GM12878 (cell line): Measurements from ENCODE around the gene FILIP1L. TPM values are rescaled to one million over a fixed set of nuclear protein-coding genes. Genes with fewer than 3 reads are reported as not detected.

Experiments
- ATAC-seq: fragments of 200-7000 bp; cut with Tn5 transposase; 3 replicates; pipeline ENCODE4 v1.9.1; 2020; ENCODE audit warnings: mild to moderate bottlenecking, moderate library complexity
- BruUV-seq: library from RNA; stranded (reverse); fragments of 400-500 nt; replicated peaks from 2 replicates; lab custom pipeline; 2021; lab: Mats Ljungman, UMichigan
- CTCF ChIA-PET: fragments of 300-600 bp; sonication (Branson Sonifier 250); formaldehyde crosslinking; extraction: SDS; loops from one replicate; lab custom pipeline; 2021; ENCODE audit warnings: inconsistent platforms; lab: Yijun Ruan, JAX
- POLR2A ChIA-PET: fragments of 350-600 bp; formaldehyde crosslinking; extraction: SDS; loops from one replicate; lab custom pipeline; 2021; ENCODE audit warnings: inconsistent platforms; lab: Charles Lee
- RAD21 ChIA-PET: fragments of 300-600 bp; sonication (Branson Sonifier 250); formaldehyde crosslinking; loops from one replicate; lab custom pipeline; 2023; ENCODE audit warnings: antibody characterized with exemption; ENCODE audit not compliant: unreplicated experiment; lab: Charles Lee
- SMC1A ChIA-PET: fragments of 300-600 bp; sonication (Branson Sonifier 250); formaldehyde crosslinking; loops from one replicate; lab custom pipeline; 2023; ENCODE audit not compliant: unreplicated experiment, uncharacterized antibody; lab: Charles Lee
- DNase-seq: peaks from one replicate; pipeline ENCODE4 v3.0.0-alpha.2; 2011; ENCODE audit warnings: low read depth, low spot score
- FAIRE-seq: peaks from 3 replicates; lab custom pipeline; 2011; peaks lifted over from hg19 to GRCh38; lab: Jason Lieb, UNC
- H2AFZ ChIP-seq: 2 replicates; pipeline ENCODE4 v1.6.0; 2011; ENCODE audit warnings: low read depth, low read length, control low read depth; ENCODE audit not compliant: control insufficient read depth
- H3K27ac ChIP-seq: 2 replicates; pipeline ENCODE4 v1.5.1; 2011; ENCODE audit warnings: control low read depth; ENCODE audit not compliant: control insufficient read depth, insufficient read depth
- H3K27me3 ChIP-seq, 2 experiments: replicated peaks in 1 of 2; 2 replicates each; pipeline versions ENCODE4 v1.6.0 to v1.6.1; 2011; ENCODE audit warnings: low read length in 1 of 2; ENCODE audit not compliant: control insufficient read depth in 2 of 2, insufficient read depth in 2 of 2
- H3K36me3 ChIP-seq, 2 experiments: 2 replicates each; pipeline ENCODE4 v1.5.1; 2011; ENCODE audit warnings: low read length in 1 of 2; ENCODE audit not compliant: control insufficient read depth in 2 of 2, insufficient read depth in 2 of 2
- H3K4me1 ChIP-seq: 2 replicates; pipeline ENCODE4 v1.6.1; 2011; ENCODE audit warnings: mild to moderate bottlenecking, low read length, moderate library complexity, mixed read lengths; ENCODE audit not compliant: control insufficient read depth, insufficient read depth
- H3K4me2 ChIP-seq: 2 replicates; pipeline ENCODE4 v1.6.0; 2011; ENCODE audit warnings: control low read depth; ENCODE audit not compliant: control insufficient read depth, insufficient read depth
- H3K4me3 ChIP-seq: fragments of 200-600 bp; sonication (generic); 2 replicates; pipeline ENCODE4 v1.5.1; 2016
- H3K79me2 ChIP-seq: 2 replicates; pipeline ENCODE4 v1.6.0; 2011; ENCODE audit warnings: low read length; ENCODE audit not compliant: control insufficient read depth, insufficient read depth
- H3K9ac ChIP-seq: 2 replicates; pipeline ENCODE4 v1.8.0; 2011; ENCODE audit warnings: low read length, control low read depth, mixed read lengths; ENCODE audit not compliant: control insufficient read depth, insufficient read depth
- H3K9me3 ChIP-seq: replicated peaks from 3 replicates; pipeline ENCODE4 v1.5.1; 2011; ENCODE audit warnings: mild to moderate bottlenecking, low read length; ENCODE audit not compliant: control insufficient read depth, insufficient read depth
- H4K20me1 ChIP-seq: 2 replicates; pipeline ENCODE4 v1.6.0; 2011; ENCODE audit not compliant: control insufficient read depth, insufficient read depth
- EP300 ChIP-seq, 2 experiments: fragments of 150-350 bp in 1 of 2; IDR thresholded peaks; 2 replicates each; pipeline ENCODE4 v1.6.1; 2011 to 2012; ENCODE audit warnings: low read depth in 2 of 2, low read length in 2 of 2, borderline replicate concordance in 1 of 2, improper control_type of control experiment in 1 of 2, inconsistent platforms in 1 of 2; ENCODE audit not compliant: control insufficient read depth in 1 of 2
- WGBS: methylation state at CpG from one replicate; pipeline ENCODE4 v1.1.6; 2016; ENCODE audit warnings: low lambda C conversion rate; ENCODE audit not compliant: insufficient replicate concordance, insufficient coverage; ENCODE audit errors: missing lambda C conversion rate; 5-methylcytosine and 5-hydroxymethylcytosine counted together
- in situ Hi-C: fragments of 300-500 bp; cut with MboI; formaldehyde crosslinking; loops from 9 replicates; pipeline ENCODE4 v1.14.3; 2018; ENCODE audit warnings: mixed read lengths
- intact Hi-C: fragments of 100-400 bp; cut with micrococcal nuclease; formaldehyde crosslinking; loops from one replicate; pipeline ENCODE4 v1.14.2; 2022; ENCODE audit not compliant: unreplicated experiment
- polyA plus RNA-seq, 11 experiments: library from polyadenylated mRNA; depleted of rRNA in 4 of 11; unstranded in 6 of 11; stranded (reverse) in 5 of 11; fragments of >200 nt; fragmentation: Nextera tagmentation in 4 of 11; fragmentation: Illumina TruSeq in 1 of 11; extraction: Ambion mirVana in 4 of 11; extraction: Trizol in 1 of 11; gene quantifications; 1 replicate in 1 of 11; 2 replicates in 10 of 11; pipeline versions ENCODE4 v1.2.1 to v1.2.3, GENCODE V29; 2011 to 2016; ENCODE audit warnings: inconsistent platforms in 2 of 11, missing spikeins in 2 of 11, low read depth in 1 of 11
- total RNA-seq, 4 experiments: library from RNA; depleted of rRNA in 3 of 4; stranded (reverse); fragments of >200 nt in 3 of 4; fragmentation: Illumina TruSeq in 1 of 4; extraction: Trizol in 1 of 4; gene quantifications; 2 replicates each; pipeline versions ENCODE4 v1.2.1 to v1.2.3, GENCODE V29; 2013 to 2021
- TF ChIP-seq, protein P1 (sequence below): fragments of 450-650 bp; IDR thresholded peaks from 2 replicates; pipeline ENCODE4 v1.6.1; 2017; ENCODE audit warnings: mild to moderate bottlenecking, moderate library complexity

FILIP1L gene
- total and polyA plus RNA-seq, 10 of the 15 experiments (the other 5 are each of a cell fraction or from before 2014, with no cell fraction given) = 0.24 to 6.1 (median 3.5) TPM

DNA sequence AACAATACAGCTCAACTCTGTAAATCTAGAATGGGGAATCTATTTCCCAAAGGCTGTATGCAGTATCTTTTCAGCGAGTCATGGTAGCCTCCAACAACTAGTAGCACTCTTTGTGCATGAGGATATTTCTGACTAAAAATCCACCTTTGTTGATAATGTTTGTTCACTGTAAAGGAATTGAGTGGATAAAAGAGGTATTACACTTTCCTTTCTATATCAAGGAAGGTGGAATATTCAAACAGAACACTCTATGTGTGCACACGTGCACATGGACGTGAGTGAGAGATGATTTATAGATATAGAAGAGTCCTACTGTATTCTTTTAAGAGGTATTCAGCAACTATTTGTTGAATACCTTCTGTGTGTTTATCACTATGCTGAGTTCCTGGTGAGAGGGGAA, 228.4 kb downstream of the FILIP1L start:
- SMC1A ChIA-PET = no interaction called here
- no peak overlapping the region for H3K4me3 ChIP-seq
- H3K9me3 ChIP-seq = no peaks in the 10 kb centered on the region
- no peak overlapping the region for H2AFZ ChIP-seq
- RAD21 ChIA-PET = no interaction called here
- H3K36me3 ChIP-seq = no peaks in the 10 kb centered on the region
- BruUV-seq = no TSS peak
- DNase-seq (no peak), ATAC-seq (no peak), FAIRE-seq (no peak)
- H4K20me1 ChIP-seq = no peaks in the 10 kb centered on the region
- POLR2A ChIA-PET = no interaction called here
- H3K27ac ChIP-seq = no peak overlapping the region
- no peak overlapping the region for H3K4me2 ChIP-seq
- TF ChIP-seq EP300 (IDR thresholded peaks at IDR 0.05; ENCODE audit: borderline replicate concordance in 1 of 2, control insufficient read depth in 1 of 2, low read depth in 2 of 2, low read length in 2 of 2) = no peak
- TF ChIP-seq, protein P1, sequence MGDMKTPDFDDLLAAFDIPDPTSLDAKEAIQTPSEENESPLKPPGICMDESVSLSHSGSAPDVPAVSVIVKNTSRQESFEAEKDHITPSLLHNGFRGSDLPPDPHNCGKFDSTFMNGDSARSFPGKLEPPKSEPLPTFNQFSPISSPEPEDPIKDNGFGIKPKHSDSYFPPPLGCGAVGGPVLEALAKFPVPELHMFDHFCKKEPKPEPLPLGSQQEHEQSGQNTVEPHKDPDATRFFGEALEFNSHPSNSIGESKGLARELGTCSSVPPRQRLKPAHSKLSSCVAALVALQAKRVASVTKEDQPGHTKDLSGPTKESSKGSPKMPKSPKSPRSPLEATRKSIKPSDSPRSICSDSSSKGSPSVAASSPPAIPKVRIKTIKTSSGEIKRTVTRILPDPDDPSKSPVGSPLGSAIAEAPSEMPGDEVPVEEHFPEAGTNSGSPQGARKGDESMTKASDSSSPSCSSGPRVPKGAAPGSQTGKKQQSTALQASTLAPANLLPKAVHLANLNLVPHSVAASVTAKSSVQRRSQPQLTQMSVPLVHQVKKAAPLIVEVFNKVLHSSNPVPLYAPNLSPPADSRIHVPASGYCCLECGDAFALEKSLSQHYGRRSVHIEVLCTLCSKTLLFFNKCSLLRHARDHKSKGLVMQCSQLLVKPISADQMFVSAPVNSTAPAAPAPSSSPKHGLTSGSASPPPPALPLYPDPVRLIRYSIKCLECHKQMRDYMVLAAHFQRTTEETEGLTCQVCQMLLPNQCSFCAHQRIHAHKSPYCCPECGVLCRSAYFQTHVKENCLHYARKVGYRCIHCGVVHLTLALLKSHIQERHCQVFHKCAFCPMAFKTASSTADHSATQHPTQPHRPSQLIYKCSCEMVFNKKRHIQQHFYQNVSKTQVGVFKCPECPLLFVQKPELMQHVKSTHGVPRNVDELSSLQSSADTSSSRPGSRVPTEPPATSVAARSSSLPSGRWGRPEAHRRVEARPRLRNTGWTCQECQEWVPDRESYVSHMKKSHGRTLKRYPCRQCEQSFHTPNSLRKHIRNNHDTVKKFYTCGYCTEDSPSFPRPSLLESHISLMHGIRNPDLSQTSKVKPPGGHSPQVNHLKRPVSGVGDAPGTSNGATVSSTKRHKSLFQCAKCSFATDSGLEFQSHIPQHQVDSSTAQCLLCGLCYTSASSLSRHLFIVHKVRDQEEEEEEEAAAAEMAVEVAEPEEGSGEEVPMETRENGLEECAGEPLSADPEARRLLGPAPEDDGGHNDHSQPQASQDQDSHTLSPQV = no peak
- in situ Hi-C loops (no loop called here), intact Hi-C loops (no loop called here)
- CTCF ChIA-PET = no interaction called here
- H3K9ac ChIP-seq = no peak overlapping the region
- H3K79me2 ChIP-seq = no peaks in the 10 kb centered on the region
- H3K4me1 ChIP-seq = no peaks in the 10 kb centered on the region; the same call in 1 of the 2 replicates
- H3K27me3 ChIP-seq = no peaks in the 10 kb centered on the region
- 100% methylated on average over 3 of the region's 3 CpGs for WGBS
